Stimulated activated CD4-positive, alpha-beta T cell treated with anti-CD3 and anti-CD28 coated beads, Interleukin-12 subunit alpha, Interleukin-12 subunit beta, amount 100 ng/mL, for 48 hours (primary cell): ENCODE data around the gene ADAMTS17.

ENCODE experiments used
- DNase-seq, 3 donors: peaks; one replicate each; pipeline ENCODE4 v3.0.0-alpha.2; 2020; ENCODE audit warnings: low read depth in 2 of 3, low spot score in 1 of 3

The ADAMTS17 gene

GRCh38 chr15:100031665-100032357 lies 310.0 kb downstream of the ADAMTS17 start:
- DNase-seq = no peak

GRCh38 chr15:100030586-100031229 lies 311.1 kb downstream of the ADAMTS17 start:
- DNase-seq = no peak

DNA sequence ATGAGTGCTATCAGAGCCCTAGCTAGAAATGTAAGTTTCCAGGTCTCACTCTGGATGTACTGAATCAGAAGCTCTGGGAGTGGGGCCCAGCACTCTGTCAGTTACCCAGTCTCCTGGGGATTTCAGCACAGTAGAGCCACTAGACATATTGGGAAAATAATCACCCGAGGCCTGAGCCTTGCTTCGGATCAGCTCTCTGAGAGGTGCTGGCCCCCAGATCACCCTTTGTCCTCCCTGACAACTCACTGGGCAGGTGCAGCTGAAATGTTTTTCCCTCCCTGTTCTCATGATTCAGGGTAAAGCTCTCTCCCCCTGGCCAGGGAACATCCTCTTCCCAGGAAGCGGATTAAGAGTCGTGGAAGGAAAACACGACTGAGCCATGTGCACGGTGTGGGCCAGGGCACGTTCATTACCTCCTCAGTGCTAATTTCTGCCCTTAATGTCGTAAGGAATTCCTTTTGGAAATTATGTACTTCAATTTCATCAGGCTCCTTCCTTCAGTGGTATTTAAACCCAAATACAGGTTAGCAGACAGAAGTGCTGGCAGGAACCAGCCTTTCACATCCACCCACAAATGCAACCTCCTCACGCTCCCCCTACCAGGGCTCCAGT lies 311.8 kb downstream of the ADAMTS17 start:
- DNase-seq = no peak

- DNase-seq = no peak
These were observed 312.7 kb downstream of the ADAMTS17 start for GRCh38 chr15:100029045-100029444.

GRCh38 chr15:100026041-100026440 lies 315.7 kb downstream of the ADAMTS17 start:
- DNase-seq = no peak

- no peak for DNase-seq
These were observed 319.0 kb downstream of the ADAMTS17 start for GRCh38 chr15:100022806-100023205.

DNA sequence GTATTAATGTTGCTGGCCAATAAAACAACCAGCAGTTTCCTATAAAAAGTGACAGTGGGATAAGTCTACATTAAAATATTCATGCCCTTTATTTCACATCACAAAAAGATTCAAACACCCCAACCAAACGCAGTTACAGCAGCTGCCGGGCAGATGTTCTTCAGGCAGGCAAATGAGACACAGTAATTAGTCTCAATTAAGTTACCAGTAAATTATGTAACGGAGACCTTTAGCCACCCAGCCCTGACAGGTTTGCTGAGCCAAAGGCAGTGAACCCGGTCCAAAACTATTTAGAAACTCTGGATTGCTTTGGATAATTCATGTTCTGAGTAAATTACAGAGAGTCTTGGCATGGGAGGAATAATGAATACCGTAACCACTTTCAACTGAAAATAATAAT lies 319.4 kb downstream of the ADAMTS17 start:
- DNase-seq = no peak

GRCh38 chr15:100021653-100022052 lies 320.1 kb downstream of the ADAMTS17 start:
- DNase-seq = no peak

DNA sequence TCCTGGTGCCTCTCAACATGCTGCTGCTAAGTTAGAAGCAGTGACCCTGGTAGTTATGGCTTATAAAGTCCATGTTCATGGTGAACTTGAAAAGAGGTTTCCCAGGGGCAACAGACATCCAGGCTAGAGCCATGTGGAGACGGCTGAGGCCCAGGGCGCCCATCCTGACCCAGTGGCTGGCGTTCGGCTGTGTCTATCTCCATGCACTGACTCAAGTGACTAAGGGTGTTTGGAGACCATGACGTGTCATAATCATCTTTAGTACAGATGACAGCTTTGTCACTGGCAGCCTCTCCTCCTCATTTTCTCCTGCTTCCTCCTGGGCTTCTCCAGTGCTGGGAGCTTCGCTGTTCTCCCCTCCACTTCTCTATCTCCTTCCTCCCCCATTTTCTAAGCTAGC lies 321.2 kb downstream of the ADAMTS17 start:
- DNase-seq = no peak

- DNase-seq = no peak
These were observed 321.6 kb downstream of the ADAMTS17 start for GRCh38 chr15:100020189-100020588.

- no peak for DNase-seq
These were observed 322.2 kb downstream of the ADAMTS17 start for GRCh38 chr15:100019601-100020000.

DNA sequence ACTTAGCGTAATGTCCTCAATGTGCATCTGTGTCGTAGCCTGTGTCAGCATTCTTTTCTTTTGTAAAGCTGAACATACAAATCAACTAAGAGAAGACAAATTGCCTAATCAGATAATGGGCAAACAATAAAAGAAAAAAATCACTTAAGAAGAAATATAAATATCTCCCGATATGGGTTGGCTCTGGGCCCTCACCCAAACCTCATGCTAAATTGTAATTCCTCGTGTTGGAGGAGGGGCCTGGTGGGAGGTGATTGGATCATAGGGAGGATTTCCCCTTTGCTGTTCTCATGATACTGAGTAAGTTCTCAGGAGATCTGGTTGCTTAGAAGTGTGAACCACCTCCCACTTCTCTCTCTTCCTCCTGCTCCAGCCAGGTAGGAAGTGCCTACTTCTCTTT lies 323.6 kb downstream of the ADAMTS17 start:
- no peak for DNase-seq

GRCh38 chr15:100017140-100017539 lies 324.6 kb downstream of the ADAMTS17 start:
- no peak for DNase-seq

DNA sequence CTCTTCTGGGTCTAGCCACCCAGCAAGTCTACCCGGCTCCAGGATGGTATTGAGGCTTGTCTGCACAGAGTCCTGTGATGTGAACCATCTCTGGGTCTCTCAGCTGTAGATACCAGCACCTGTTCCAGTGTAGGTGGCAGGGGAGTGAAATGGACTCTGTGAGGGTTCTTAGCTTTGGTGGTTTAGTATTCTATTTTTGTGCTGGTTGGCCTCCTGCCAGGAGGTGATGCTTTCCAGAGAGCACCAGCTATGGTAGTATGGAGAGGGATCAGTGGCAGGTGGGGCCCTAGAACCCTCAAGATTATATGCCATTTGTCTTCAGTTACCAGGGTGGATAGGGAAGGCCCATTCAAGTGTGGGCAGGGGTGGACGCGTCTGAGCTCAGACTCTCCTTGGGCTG lies 325.1 kb downstream of the ADAMTS17 start:
- no peak for DNase-seq

DNA sequence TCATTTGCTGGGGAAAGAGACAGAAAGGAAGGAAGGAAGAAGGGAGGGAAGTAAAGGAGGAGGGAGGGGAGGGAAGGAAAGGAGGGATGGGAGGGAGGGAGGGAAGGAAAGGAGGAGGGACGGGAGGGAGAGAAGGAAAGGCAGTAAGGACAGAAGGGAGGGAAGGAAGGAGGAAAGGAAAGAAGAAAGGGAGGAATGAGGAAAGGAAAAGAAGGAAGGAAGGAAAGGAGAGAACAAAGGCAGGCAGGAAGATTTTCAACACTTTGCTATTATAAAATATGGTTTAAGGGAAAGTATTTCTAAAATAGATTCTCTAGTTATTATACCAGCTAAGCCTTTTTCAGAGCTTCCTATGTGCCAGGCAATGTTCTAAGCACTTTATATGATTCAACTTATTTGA lies 330.5 kb downstream of the ADAMTS17 start:
- DNase-seq = no peak

- DNase-seq = no peak
These were observed 332.4 kb downstream of the ADAMTS17 start for GRCh38 chr15:100009372-100009771.

DNA sequence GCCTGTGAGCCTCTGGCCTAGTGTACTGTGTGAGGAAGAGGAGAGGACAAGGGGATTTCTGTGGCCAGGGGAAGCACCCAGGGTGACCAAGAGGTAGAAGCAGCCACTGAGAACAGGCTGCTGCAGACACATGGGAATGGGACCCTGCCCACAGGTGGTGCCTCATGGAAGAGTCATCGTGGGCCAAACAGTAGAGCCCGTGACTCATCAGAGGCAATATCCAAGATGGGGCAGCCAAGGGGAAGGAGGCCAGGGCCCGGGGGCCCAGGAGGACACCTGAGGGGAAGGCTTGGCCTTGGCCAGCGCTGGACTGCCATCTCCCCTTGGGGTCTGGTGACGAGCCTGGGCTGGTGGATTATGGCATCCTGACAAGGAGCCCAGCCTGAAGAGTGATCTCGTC lies 333.5 kb downstream of the ADAMTS17 start:
- DNase-seq = no peak

DNA sequence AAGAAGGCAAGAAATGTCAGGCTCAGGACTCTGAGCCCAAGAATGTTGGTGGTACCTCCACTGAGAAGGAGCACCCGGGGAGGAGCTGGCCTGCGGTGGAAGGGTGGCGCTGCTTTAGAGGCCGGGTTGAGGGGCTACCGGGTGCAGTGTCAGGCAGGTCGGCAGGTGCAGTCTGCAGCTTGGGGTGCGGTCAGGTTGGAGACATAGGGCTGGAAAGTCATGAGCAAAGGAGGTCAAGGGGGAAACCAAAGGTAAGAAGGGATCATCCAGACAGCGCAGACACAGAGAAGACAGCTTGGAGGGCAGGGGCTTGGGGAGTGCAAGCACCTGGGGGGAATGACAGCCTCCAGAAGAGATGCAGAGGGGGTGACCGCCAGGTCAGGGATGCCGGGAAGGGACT lies 334.2 kb downstream of the ADAMTS17 start:
- DNase-seq = no peak

- no peak for DNase-seq
These were observed 336.1 kb downstream of the ADAMTS17 start for GRCh38 chr15:100005715-100006114.

GRCh38 chr15:100005013-100005412 lies 336.8 kb downstream of the ADAMTS17 start:
- DNase-seq = no peak

- no peak for DNase-seq
These were observed 338.8 kb downstream of the ADAMTS17 start for GRCh38 chr15:100002787-100003536.

DNA sequence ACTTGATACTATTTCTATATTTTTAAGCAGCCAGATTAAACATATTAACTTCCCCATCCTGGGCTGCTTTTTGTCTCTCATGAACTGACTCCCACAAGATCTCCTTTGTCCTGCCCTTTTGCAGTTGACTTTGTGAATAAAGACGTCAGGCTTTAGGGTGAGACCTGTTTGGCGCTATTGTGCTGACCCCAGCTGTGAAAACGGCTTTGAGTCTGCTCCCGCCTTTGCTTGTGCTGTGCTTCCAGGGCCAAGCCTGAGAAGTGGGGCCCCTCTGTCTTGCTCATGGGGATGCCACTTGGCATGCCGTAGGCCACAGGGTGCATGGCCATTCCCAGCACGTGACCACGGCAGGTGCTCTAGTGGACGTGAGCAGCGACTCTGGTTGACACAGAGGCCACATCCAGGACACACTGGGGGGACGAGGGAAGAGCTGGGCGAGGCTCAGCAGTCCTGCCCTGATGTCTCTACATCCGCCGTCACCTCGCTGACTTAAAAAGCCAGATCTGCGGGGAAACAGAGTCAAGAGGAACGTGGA lies 339.6 kb downstream of the ADAMTS17 start:
- no peak for DNase-seq
